OCI-LY1 (cell line): ENCODE data around the gene CCDC73.

Experiments
- EZH2 ChIP-seq: fragments of 200-600 bp; sonication (generic), shearing (Covaris generic); IDR thresholded peaks from 2 replicates; pipeline ENCODE4 v1.8.0; 2017; ENCODE audit warnings: borderline replicate concordance, mixed run types, mild to moderate bottlenecking, antibody characterized with exemption, low read length, moderate library complexity, mixed read lengths
- TF ChIP-seq, protein P1 (sequence below): fragments of 200-600 bp; sonication (generic), shearing (Covaris generic); IDR thresholded peaks from 2 replicates; pipeline ENCODE4 v1.5.1; 2017; ENCODE audit warnings: mild to moderate bottlenecking, antibody characterized with exemption, low read length, moderate library complexity, mixed read lengths

DNA sequence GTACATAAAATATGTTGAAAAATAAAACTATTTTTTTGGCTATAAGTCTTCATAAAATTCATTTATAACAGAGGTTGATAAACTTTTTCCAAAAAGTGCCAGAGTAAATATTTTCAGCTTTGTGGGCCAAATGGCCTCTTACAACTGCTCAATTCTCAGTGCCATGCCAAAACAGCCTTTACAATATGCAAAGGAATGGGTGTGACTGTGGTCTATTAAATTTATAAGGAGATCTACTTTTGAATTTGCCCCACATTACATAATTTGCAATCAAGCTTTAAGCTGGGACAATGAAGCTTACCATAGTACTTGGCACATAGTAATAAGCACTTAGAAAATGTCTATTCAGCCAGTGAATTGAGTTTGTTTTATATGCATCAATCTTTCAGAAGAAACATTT, 188.2 kb downstream of the CCDC73 start:
- no peak for TF ChIP-seq EZH2
- TF ChIP-seq, protein P1, sequence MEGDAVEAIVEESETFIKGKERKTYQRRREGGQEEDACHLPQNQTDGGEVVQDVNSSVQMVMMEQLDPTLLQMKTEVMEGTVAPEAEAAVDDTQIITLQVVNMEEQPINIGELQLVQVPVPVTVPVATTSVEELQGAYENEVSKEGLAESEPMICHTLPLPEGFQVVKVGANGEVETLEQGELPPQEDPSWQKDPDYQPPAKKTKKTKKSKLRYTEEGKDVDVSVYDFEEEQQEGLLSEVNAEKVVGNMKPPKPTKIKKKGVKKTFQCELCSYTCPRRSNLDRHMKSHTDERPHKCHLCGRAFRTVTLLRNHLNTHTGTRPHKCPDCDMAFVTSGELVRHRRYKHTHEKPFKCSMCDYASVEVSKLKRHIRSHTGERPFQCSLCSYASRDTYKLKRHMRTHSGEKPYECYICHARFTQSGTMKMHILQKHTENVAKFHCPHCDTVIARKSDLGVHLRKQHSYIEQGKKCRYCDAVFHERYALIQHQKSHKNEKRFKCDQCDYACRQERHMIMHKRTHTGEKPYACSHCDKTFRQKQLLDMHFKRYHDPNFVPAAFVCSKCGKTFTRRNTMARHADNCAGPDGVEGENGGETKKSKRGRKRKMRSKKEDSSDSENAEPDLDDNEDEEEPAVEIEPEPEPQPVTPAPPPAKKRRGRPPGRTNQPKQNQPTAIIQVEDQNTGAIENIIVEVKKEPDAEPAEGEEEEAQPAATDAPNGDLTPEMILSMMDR: no peak
